Neural cell (in vitro differentiated cells): Measurements from ENCODE around the gene RAB5B. TPM values are rescaled to one million over a fixed set of nuclear protein-coding genes. Genes with fewer than 3 reads are reported as not detected.

Experiments used
- H2AFZ ChIP-seq: fragments of 200-600, 300-800 bp; sonication (generic), shearing (Covaris generic); 2 replicates; pipeline ENCODE4 v1.6.0; 2014; ENCODE audit warnings: low read depth, mild to moderate bottlenecking, antibody characterized with exemption, low read length, moderate library complexity
- H3F3A ChIP-seq: fragments of 200-600 bp; shearing (Covaris generic); 2 replicates; pipeline ENCODE4 v1.6.1; 2016; ENCODE audit warnings: mild to moderate bottlenecking, moderate library complexity, mixed read lengths, antibody characterized with exemption, low read length; ENCODE audit not compliant: insufficient read depth, poor library complexity, severe bottlenecking
- H3K27ac ChIP-seq: fragments of 200-600, 300-800 bp; sonication (generic), shearing (Covaris generic); 2 replicates; pipeline ENCODE4 v1.5.1; 2014; ENCODE audit warnings: mild to moderate bottlenecking, low read length, moderate library complexity
- H3K27me3 ChIP-seq: fragments of 300-800, 200-600 bp; sonication (generic), shearing (Covaris generic); 2 replicates; pipeline ENCODE4 v1.6.0; 2014; ENCODE audit warnings: mild to moderate bottlenecking, low read depth, low read length, moderate library complexity; ENCODE audit not compliant: insufficient read depth
- H3K36me3 ChIP-seq: fragments of 300-800, 200-600 bp; sonication (generic), shearing (Covaris generic); 2 replicates; pipeline ENCODE4 v1.5.1; 2014; ENCODE audit warnings: mild to moderate bottlenecking, antibody characterized with exemption, low read length, moderate library complexity; ENCODE audit not compliant: insufficient read depth
- H3K4me2 ChIP-seq: fragments of 300-800, 200-600 bp; sonication (generic), shearing (Covaris generic); 2 replicates; pipeline ENCODE4 v1.6.0; 2014; ENCODE audit warnings: mild to moderate bottlenecking, low read length
- H3K4me3 ChIP-seq: fragments of 300-800, 200-600 bp; sonication (generic), shearing (Covaris generic); 2 replicates; pipeline ENCODE4 v1.5.1; 2014; ENCODE audit warnings: mild to moderate bottlenecking, low read length, moderate library complexity
- H3K79me2 ChIP-seq: fragments of 200-600 bp; shearing (Covaris generic); replicated peaks from 2 replicates; pipeline ENCODE4 v1.6.0; 2014; ENCODE audit warnings: mild to moderate bottlenecking, low read length, moderate library complexity; ENCODE audit not compliant: insufficient read depth
- H3K9ac ChIP-seq: fragments of 300-800, 200-600 bp; sonication (generic), shearing (Covaris generic); 2 replicates; pipeline ENCODE4 v1.6.1; 2016; ENCODE audit warnings: mild to moderate bottlenecking, low read length, mixed read lengths
- H3K9me2 ChIP-seq: fragments of 200-600 bp; shearing (Covaris generic); 2 replicates; pipeline ENCODE4 v1.6.1; 2016; ENCODE audit warnings: mild to moderate bottlenecking, low read length, mixed read lengths; ENCODE audit not compliant: insufficient read depth
- H3K9me3 ChIP-seq: fragments of 200-600, 300-800 bp; sonication (generic), shearing (Covaris generic); 2 replicates; pipeline ENCODE4 v1.6.1; 2016; ENCODE audit warnings: mild to moderate bottlenecking, mixed run types, low read length, moderate library complexity, mixed read lengths
- H4K20me1 ChIP-seq: fragments of 200-600 bp; shearing (Covaris generic); 2 replicates; pipeline ENCODE4 v1.6.1; 2016; ENCODE audit warnings: mild to moderate bottlenecking, mixed run types; ENCODE audit not compliant: insufficient read depth
- EP300 ChIP-seq: fragments of 450-650 bp; conservative IDR thresholded peaks from 2 replicates; pipeline ENCODE4 v1.6.1; 2014; ENCODE audit warnings: antibody characterized with exemption, mild to moderate bottlenecking, moderate library complexity; ENCODE audit not compliant: poor library complexity, severe bottlenecking
- EZH2 ChIP-seq: fragments of 200-600, 300-800 bp; shearing (Covaris generic), sonication (generic); IDR thresholded peaks from 2 replicates; pipeline ENCODE4 v1.6.1; 2014; ENCODE audit warnings: antibody characterized with exemption, low read length, borderline replicate concordance, mild to moderate bottlenecking; ENCODE audit not compliant: insufficient read depth, poor library complexity, severe bottlenecking
- MXI1 ChIP-seq: fragments of 450-650 bp; conservative IDR thresholded peaks from 2 replicates; pipeline ENCODE4 v1.6.1; 2014; ENCODE audit warnings: antibody characterized with exemption, mild to moderate bottlenecking; ENCODE audit not compliant: poor library complexity, severe bottlenecking
- POLR2AphosphoS5 ChIP-seq: IDR thresholded peaks from 2 replicates; pipeline ENCODE4 v1.6.1; 2012
- RAD21 ChIP-seq: fragments of 450-650 bp; conservative IDR thresholded peaks from 2 replicates; pipeline ENCODE4 v1.6.1; 2014; ENCODE audit warnings: antibody characterized with exemption, mild to moderate bottlenecking, moderate library complexity
- SMC3 ChIP-seq: fragments of 450-650 bp; conservative IDR thresholded peaks from 2 replicates; pipeline ENCODE4 v1.6.1; 2014; ENCODE audit warnings: antibody characterized with exemption, mild to moderate bottlenecking, moderate library complexity; ENCODE audit not compliant: poor library complexity
- TAF1 ChIP-seq: IDR thresholded peaks from 2 replicates; pipeline ENCODE4 v1.6.1; 2012; ENCODE audit warnings: low read depth
- polyA plus RNA-seq: library from polyadenylated mRNA; depleted of rRNA; stranded (reverse); fragments of >200 nt; gene quantifications from 2 replicates; pipeline ENCODE4 v1.2.3, GENCODE V29; 2014
- TF ChIP-seq, protein P1 (sequence below): fragments of 450-650 bp; IDR thresholded peaks from 2 replicates; pipeline ENCODE4 v1.5.1; 2014; ENCODE audit warnings: antibody characterized with exemption, mild to moderate bottlenecking, moderate library complexity; ENCODE audit not compliant: poor library complexity, severe bottlenecking
- TF ChIP-seq, protein P2 (sequence below): IDR thresholded peaks from 2 replicates; pipeline ENCODE4 v1.6.1; 2012; ENCODE audit warnings: borderline replicate concordance

The RAB5B gene
- polyA plus RNA-seq, 1 donor from 2014 or later = 39.6 TPM

DNA sequence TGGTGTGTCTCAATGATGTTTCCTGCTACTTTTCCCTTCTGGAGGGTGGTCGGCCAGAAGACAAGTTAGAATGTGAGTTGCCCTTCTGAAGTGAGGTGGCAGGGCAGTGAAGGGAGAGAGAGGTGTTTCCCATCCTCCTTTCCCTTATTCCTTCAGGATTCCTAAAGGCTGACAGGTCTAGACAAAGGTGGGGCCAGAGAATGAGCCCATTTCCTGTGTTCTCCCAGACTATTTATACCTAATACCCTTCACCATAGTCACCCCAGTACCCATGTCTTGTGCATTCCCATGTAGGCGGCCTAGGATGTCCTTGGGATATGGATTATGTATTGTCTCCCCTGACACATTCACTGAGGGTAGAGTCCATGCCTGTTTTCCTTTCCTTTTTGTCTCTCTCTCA is 35.9 kb upstream of the RAB5B start:
- no peak overlapping the region for H3K4me2 ChIP-seq
- peaks cover 19% of the 10 kb centered on the region for H3K27me3 ChIP-seq
- H3K9me2 ChIP-seq = no peaks in the 10 kb centered on the region
- no peaks in the 10 kb centered on the region for H4K20me1 ChIP-seq
- no peaks in the 10 kb centered on the region for H3F3A ChIP-seq
- no peak overlapping the region for H3K9ac ChIP-seq
- TF ChIP-seq TAF1 = no peak
- no peak for TF ChIP-seq MXI1
- TF ChIP-seq SMC3 = no peak
- TF ChIP-seq, protein P1, sequence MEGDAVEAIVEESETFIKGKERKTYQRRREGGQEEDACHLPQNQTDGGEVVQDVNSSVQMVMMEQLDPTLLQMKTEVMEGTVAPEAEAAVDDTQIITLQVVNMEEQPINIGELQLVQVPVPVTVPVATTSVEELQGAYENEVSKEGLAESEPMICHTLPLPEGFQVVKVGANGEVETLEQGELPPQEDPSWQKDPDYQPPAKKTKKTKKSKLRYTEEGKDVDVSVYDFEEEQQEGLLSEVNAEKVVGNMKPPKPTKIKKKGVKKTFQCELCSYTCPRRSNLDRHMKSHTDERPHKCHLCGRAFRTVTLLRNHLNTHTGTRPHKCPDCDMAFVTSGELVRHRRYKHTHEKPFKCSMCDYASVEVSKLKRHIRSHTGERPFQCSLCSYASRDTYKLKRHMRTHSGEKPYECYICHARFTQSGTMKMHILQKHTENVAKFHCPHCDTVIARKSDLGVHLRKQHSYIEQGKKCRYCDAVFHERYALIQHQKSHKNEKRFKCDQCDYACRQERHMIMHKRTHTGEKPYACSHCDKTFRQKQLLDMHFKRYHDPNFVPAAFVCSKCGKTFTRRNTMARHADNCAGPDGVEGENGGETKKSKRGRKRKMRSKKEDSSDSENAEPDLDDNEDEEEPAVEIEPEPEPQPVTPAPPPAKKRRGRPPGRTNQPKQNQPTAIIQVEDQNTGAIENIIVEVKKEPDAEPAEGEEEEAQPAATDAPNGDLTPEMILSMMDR = no peak
- no peak for TF ChIP-seq POLR2AphosphoS5
- TF ChIP-seq EZH2 = no peak
- no peak overlapping the region for H2AFZ ChIP-seq
- no peak overlapping the region for H3K27ac ChIP-seq
- no peaks in the 10 kb centered on the region for H3K9me3 ChIP-seq
- H3K36me3 ChIP-seq = no peaks in the 10 kb centered on the region
- H3K4me3 ChIP-seq = no peak overlapping the region
- H3K79me2 ChIP-seq = no peaks in the 10 kb centered on the region

DNA sequence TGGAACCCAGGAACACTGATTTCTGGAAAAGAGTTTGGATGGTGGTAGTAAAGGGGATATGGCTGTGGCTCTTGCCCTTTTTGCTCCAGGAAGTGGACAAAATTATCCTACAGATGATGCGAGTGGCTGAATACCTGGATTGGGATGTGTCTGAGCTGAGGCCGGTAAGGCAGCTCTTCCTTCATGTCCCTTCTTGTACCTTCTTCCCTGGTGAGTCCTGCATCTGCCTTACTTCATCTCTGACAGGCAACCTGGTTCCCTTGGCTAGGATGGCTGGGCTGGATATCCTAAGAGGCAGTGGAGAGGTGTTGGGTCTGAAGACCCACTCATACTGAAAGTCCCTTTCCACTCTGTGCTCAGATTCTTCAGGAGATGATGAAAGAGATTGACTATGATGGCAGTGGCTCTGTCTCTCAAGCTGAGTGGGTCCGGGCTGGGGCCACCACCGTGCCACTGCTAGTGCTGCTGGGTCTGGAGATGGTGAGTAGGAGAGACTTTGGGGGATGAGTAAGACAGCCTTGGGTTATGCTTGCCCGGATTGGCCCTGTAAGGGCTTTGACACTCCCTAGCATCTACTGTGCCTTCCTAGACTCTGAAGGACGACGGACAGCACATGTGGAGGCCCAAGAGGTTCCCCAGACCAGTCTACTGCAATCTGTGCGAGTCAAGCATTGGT is 34.9 kb upstream of the RAB5B start:
- Histone ChIP-seq H2AFZ (no peak overlapping the region), H3K27me3 (peaks cover 9% of the 10 kb centered on the region), H3F3A (no peaks in the 10 kb centered on the region), H3K4me2 (no peak overlapping the region), H3K9ac (no peak overlapping the region), H3K79me2 (no peaks in the 10 kb centered on the region), H4K20me1 (no peaks in the 10 kb centered on the region), H3K27ac (no peak overlapping the region), H3K4me3 (no peak overlapping the region), H3K36me3 (no peaks in the 10 kb centered on the region), H3K9me2 (no peaks in the 10 kb centered on the region), H3K9me3 (no peaks in the 10 kb centered on the region)
- TF ChIP-seq TAF1 = no peak
- TF ChIP-seq EP300 = no peak
- no peak for TF ChIP-seq SMC3
- TF ChIP-seq, protein P1 = no peak
- TF ChIP-seq EZH2 = no peak
- TF ChIP-seq POLR2AphosphoS5 = no peak
- TF ChIP-seq RAD21 = no peak
- TF ChIP-seq MXI1 = no peak
- TF ChIP-seq, protein P2, sequence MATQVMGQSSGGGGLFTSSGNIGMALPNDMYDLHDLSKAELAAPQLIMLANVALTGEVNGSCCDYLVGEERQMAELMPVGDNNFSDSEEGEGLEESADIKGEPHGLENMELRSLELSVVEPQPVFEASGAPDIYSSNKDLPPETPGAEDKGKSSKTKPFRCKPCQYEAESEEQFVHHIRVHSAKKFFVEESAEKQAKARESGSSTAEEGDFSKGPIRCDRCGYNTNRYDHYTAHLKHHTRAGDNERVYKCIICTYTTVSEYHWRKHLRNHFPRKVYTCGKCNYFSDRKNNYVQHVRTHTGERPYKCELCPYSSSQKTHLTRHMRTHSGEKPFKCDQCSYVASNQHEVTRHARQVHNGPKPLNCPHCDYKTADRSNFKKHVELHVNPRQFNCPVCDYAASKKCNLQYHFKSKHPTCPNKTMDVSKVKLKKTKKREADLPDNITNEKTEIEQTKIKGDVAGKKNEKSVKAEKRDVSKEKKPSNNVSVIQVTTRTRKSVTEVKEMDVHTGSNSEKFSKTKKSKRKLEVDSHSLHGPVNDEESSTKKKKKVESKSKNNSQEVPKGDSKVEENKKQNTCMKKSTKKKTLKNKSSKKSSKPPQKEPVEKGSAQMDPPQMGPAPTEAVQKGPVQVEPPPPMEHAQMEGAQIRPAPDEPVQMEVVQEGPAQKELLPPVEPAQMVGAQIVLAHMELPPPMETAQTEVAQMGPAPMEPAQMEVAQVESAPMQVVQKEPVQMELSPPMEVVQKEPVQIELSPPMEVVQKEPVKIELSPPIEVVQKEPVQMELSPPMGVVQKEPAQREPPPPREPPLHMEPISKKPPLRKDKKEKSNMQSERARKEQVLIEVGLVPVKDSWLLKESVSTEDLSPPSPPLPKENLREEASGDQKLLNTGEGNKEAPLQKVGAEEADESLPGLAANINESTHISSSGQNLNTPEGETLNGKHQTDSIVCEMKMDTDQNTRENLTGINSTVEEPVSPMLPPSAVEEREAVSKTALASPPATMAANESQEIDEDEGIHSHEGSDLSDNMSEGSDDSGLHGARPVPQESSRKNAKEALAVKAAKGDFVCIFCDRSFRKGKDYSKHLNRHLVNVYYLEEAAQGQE = no peak
